Measurements from ENCODE around the gene KIF26A. TPM values are rescaled to one million over a fixed set of nuclear protein-coding genes. Genes with fewer than 3 reads are reported as not detected.

The KIF26A gene
- total and polyA plus RNA-seq, 2 experiments from 2014 or later: 5.6 to 103 TPM

- TF ChIP-seq REST (IDR thresholded peaks at IDR 0.05; ENCODE audit: unreplicated experiment) (no peak), JUNB (IDR thresholded peaks at IDR 0.05; ENCODE audit: unreplicated experiment) (no peak), NANOG (IDR thresholded peaks at IDR 0.05; ENCODE audit: borderline replicate concordance) (no peak), CTCF (conservative IDR thresholded peaks at IDR 0.05; ENCODE audit: low read depth in 2 of 2) (no peak)
These were observed 90.5 kb downstream of the KIF26A start (continued) for GRCh38 chr14:104228716-104229533.

- no peaks in the 10 kb centered on the region for H3K9me2 ChIP-seq (ENCODE audit: insufficient read depth)
- no peaks in the 10 kb centered on the region for H4K20me1 ChIP-seq (replicated peaks; ENCODE audit: insufficient read depth)
- no peak overlapping the region for H3K4me3 Mint-ChIP-seq
- H3K9me3 Mint-ChIP-seq: peaks cover 4% of the 10 kb centered on the region; the same call in 1 of the 3 replicates
- H3K27ac ChIP-seq (ENCODE audit: low read depth): no peak overlapping the region
- H3K4me2 ChIP-seq: no peak overlapping the region
- no peaks in the 10 kb centered on the region for H3K36me3 ChIP-seq (ENCODE audit: insufficient read depth)
- H3F3A ChIP-seq (replicated peaks; ENCODE audit: low read depth): no peaks in the 10 kb centered on the region
- no peak overlapping the region for H2AFZ ChIP-seq
- DNase-seq (ENCODE audit: low spot score) (no peak), ATAC-seq (no peak)
- no peaks in the 10 kb centered on the region for H3K27me3 ChIP-seq (ENCODE audit: insufficient read depth)
- no peak overlapping the region for H3K27ac Mint-ChIP-seq
- no peaks in the 10 kb centered on the region for H3K4me1 ChIP-seq (ENCODE audit: insufficient read depth)
- H3K79me2 ChIP-seq (replicated peaks; ENCODE audit: insufficient read depth): no peaks in the 10 kb centered on the region
- H3K4me1 Mint-ChIP-seq: peaks cover 6% of the 10 kb centered on the region
- H3K36me3 Mint-ChIP-seq (ENCODE audit: low read depth): peaks cover 12% of the 10 kb centered on the region
- H3K4me3 ChIP-seq: no peak overlapping the region
- peaks cover 4% of the 10 kb centered on the region for H3K27me3 Mint-ChIP-seq (ENCODE audit: insufficient read depth, low read depth, poor library complexity)
- no peak for TF ChIP-seq CREB1 (CRISPR knock-in tag; IDR thresholded peaks at IDR 0.05; ENCODE audit: low read depth)
- no peak for TF ChIP-seq EZH2 (IDR thresholded peaks at IDR 0.05; ENCODE audit: low read depth, unreplicated experiment)
- TF ChIP-seq JUNB (IDR thresholded peaks at IDR 0.05; ENCODE audit: unreplicated experiment): no peak
- TF ChIP-seq ZNF462 (CRISPR knock-in tag; IDR thresholded peaks at IDR 0.05): no peak
- TF ChIP-seq REST (IDR thresholded peaks at IDR 0.05; ENCODE audit: unreplicated experiment): no peak
These were observed 91.2 kb downstream of the KIF26A start for GRCh38 chr14:104229534-104230055.
